IPS-11a (cell line): ENCODE measurements around the gene TTI1.

Experiments used
- H3K4me3 ChIP-seq: one replicate; pipeline ENCODE4 v1.5.1; 2013; ENCODE audit warnings: low read depth, low read length, control low read depth

Gene TTI1

DNA sequence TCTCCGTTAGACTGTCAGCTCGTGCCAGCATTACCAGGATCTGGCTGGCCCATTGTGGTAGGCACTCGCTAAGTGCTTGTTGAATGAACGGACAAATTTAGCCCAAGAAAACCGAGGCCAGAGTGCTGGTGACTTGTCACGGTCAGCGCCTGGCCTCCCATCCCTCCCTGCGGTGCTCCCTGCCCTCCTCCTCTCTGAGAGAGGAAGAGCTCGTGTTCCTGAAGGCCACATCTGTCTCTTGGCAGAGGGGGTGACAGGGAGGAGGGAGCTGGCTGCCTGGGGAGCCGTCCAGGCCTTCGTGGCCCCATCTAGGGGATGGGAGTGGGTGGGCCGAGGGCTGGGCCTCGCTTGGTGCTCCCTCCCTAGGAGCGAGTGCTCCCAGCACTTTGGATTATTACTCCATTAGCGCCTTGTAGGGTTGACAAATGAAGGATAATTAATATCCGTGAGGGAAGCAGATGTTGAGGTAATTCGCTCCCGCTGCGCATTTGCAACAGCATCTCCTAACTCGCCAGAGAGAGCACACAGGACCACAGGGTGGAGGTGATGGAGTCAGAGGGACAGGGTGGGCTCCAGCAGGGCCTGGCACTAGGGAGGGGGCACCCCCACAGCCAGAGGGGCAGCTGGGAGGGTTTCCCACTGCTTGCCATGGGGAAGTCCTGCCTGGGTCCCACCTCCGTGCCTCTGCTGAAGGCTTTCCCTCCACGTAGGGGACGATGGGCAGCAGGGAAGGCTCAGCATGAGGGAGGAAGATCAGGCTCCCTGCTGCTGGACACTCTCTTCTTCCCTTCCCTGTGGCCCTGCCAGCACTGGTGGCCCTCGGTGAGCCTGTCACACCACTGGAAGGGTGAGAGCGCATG is 93.3 kb downstream of the TTI1 start:
- H3K4me3 ChIP-seq, result no peak overlapping the region

DNA sequence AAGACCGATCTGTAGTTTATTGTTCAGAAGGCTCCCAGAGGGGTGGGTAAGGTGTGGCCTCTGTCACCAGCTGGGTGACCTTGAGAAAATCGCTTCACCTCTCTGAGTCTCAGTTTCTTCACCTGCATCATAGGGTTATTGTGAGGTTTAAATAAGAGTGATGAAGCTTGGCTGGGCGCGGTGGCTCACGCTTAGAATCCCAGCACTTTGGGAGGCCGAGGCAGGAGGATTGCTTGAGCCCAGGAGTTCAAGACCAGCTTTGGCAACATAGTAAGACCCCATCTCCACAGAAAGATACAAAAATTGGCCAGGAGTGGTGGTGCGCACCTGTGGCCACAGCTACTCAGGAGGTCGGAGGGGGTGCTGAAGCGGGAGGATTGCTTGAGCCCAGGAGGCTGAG is 94.3 kb downstream of the TTI1 start:
- no peak overlapping the region for H3K4me3 ChIP-seq

DNA sequence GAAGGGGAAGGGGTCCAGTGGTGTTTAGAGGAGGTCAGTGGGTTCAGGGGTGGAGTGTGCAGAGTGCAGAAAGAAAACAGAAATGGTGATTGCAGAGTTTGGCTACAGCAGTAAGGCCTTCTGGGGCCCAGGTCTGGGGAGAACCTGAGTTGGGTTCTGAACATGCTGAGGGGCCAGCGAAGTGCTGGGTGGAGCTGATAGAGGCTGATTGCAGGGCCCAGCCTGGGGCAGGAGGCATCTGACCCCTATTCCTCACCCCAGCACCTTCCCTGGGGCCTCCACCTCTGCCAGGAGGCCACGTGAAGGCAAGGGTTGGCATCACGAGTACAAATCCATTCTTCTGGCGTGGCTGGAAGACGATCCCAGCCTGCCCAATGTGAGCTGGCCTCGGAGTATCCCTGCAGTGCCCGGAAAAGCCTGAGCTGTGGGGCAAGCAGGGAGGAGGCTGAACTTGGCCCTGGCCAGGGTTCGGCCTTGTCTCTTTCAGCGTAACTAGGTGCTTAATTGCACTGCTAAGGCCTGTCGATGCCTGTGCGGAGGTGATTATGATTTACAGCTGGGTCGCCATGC is 95.0 kb downstream of the TTI1 start:
- H3K4me3 ChIP-seq, result no peak overlapping the region

DNA sequence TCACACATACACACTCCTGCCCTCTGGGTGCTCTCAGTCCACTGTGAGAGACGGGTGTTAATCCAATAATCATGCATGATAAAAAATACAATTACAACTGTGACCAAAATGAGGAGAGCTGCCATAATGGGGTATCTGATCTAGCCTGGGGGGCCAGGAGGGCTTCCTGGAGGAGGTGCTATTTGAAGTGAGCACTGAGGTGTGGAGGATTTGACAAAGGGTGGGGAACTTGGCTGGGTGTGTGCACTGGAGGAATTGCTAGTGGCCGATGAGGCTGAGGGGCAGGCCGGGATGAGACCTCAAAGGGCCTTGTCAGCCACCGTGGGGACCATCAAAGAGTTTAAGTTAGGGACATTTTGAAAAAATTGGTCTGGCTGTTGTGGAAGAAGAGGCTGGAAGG is 95.6 kb downstream of the TTI1 start:
- no peak overlapping the region for H3K4me3 ChIP-seq

DNA sequence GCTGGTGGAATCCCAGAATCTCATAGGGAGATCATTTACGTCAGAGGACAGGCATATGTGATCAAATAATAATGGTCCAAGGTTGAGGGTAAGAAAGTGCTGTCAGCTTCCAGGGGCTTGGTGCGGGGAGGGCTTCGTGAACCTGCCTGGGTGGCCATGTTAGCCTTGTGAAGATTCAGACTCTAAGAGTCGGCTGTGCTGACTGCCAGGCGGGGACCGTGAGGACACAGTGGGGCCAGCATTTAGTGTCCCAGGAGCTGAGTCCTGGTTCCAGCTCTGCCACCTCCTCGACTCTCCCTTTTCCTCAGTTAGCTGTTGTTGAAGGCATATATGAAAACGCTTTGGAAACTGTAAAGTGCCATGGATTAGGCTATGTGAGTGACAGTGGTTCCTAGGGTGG is 96.8 kb downstream of the TTI1 start:
- no peak overlapping the region for H3K4me3 ChIP-seq

DNA sequence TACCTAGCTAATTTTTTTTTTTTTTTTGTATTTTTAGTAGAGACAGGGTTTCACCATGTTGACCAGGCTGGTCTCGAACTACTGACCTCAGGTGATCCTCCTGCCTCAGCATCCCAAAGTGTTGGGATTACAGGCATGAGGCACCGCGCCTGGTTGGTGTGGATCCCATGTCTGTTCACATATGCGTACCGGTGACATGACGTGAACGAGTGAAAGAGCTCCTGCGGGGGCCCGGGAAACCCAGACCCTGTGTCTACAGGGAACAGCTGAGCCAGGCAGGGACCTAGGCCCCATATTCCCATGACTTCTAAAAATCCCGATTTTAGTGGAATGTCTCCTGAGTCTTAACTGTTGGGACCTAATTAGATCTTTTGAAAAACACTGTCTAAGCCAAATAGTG is 97.2 kb downstream of the TTI1 start:
- no peak overlapping the region for H3K4me3 ChIP-seq

DNA sequence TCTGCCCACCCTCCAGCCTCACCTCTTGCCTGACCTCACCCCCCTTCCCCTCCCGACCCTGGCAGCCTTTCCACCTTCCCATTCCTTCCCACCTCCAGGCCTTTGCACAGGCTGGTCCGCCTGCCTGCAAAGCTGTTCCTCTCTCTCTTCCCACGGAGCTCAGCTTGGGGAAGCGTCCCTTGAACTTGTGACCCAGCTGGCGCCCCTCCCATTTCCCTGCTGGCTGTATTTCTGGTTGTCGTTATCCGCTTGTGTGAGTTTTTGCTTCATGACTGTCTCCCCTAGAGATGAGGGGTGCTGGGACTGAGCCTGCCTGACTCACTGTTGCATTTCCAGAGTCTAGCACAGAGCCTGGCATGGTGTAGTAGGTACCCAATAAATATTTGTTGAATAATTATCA is 97.8 kb downstream of the TTI1 start:
- H3K4me3 ChIP-seq, result no peak overlapping the region

DNA sequence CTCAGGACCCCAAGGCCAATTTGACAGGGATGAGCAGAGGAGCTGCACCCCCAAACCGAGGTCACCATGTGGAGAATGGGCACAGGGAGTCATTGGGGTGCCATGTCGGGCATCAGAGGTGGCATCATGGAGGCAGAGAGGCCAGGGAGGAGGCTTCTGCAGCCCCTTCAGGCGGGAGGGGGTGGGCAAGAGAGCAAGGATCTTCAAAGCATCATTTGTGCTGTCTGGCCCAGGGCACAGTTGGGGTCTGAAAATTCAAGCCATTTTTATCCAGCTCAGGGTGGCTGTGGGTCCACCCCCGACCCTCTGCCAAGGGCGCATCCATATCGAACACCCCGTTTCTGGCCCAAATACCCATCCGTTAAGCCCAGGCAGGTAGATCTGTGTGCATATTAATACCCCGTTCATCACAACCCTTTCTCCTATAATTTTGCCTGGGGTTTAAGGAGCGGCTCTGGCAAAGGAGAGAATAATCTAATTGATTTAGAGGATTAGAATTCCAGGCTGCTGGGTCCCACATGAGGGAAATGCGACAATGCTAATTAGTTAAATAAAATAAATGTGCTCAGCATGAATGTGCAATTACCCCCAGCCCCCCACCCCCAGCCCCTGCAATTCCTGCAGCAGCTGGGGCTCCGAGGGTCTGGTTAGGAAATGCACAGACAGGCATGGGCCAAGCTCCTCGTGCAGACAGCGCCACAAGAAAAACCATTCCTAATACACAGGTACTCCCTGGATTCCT is 98.5 kb downstream of the TTI1 start:
- no peak overlapping the region for H3K4me3 ChIP-seq

DNA sequence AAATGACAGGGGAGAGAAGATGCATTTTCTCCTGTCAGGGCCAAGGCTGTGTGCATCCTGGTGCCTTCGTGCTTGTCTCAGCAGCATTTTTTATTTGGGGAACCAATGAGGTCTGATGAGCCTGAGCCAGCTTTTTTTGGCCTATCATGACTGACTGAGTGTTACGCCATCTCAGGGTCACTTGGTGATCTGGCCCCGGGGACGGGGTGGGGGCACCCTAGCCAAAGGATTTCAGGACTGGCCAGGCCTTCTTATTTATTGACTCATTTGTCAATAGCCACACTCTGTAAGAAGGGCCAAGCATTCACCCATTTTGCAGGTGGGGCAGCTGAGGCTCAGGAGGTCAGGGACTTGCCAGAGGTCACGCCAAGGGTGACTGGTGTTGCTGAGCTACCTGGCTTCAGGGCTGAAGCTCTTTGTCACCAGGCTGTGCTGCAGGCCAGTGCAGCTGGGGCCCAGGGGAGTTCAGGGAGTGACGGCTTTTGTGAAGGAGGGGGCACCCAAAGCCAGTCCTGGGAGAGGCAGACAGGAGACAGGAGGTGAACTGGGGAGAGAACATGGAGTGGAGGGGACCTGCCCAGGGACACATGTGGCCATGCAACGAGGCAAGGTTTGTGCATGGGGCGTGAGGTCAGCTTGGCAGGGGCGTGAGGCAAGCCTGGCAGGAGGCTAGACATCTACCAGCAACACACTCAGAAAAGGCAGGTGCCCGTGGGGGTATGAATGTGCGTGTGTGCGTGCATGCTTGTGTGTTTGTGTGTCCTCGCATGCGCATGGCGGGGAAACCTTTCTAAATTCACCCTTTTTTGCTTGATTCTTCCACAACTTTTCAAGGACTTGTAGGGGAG is 99.2 kb downstream of the TTI1 start:
- H3K4me3 ChIP-seq, result no peak overlapping the region
